Ovary (tissue), 9 donors: ENCODE measurements around the gene CEP104. TPM values are rescaled to one million over a fixed set of nuclear protein-coding genes. Genes with fewer than 3 reads are reported as not detected.

ENCODE experiments used
- DNase-seq, 5 donors: peaks; one replicate each; pipeline ENCODE4 v3.0.0-alpha.2; 2019 to 2020
- H3K27ac ChIP-seq, 2 donors: fragments of 200-600 bp; one replicate each; pipeline versions ENCODE4 v1.5.1 to v1.8.0; 2019 to 2022
- H3K27me3 ChIP-seq: fragments of 200-600 bp; one replicate; pipeline ENCODE4 v1.8.0; 2022
- H3K36me3 ChIP-seq: fragments of 200-600 bp; sonication (generic); one replicate; pipeline ENCODE4 v1.5.1; 2019
- H3K4me1 ChIP-seq: one replicate; pipeline ENCODE4 v1.8.1; 2013; ENCODE audit warnings: mild to moderate bottlenecking, moderate library complexity; ENCODE audit not compliant: insufficient read depth
- H3K4me3 ChIP-seq: fragments of 200-600 bp; sonication (generic); one replicate; pipeline ENCODE4 v1.5.1; 2017
- H3K9me3 ChIP-seq, 2 donors: fragments of 200-600 bp in 1 of 2; sonication (generic) in 1 of 2; one replicate each; pipeline versions ENCODE4 v1.5.1 to v1.8.1; 2013 to 2019; ENCODE audit warnings: mild to moderate bottlenecking in 1 of 2, moderate library complexity in 1 of 2
- EP300 ChIP-seq: sonication (generic); formaldehyde crosslinking; IDR thresholded peaks from one replicate; pipeline ENCODE4 v1.6.1; 2017; ENCODE audit warnings: antibody characterized with exemption
- POLR2A ChIP-seq: fragments of 450-650 bp; IDR thresholded peaks from one replicate; pipeline ENCODE4 v1.6.1; 2017; ENCODE audit warnings: antibody characterized with exemption, mild to moderate bottlenecking, moderate library complexity
- WGBS, 3 donors: extraction: QIAGEN DNeasy Blood & Tissue Kit in 1 of 3; methylation state at CpG; one replicate each; pipeline versions ENCODE4 v1.1.5 to v1.1.7; 2013 to 2017; 5-methylcytosine and 5-hydroxymethylcytosine counted together
- intact Hi-C, 4 donors: fragments of 100-400 bp; cut with DNase I; formaldehyde crosslinking; loops; one replicate each; pipeline versions ENCODE4 v1.11.0 to v1.15.1; 2022 to 2023
- polyA plus RNA-seq, 2 donors: library from polyadenylated mRNA; stranded (reverse); fragments of 200-250 nt in 1 of 2; fragments of 350-450 nt in 1 of 2; fragmentation: Illumina TruSeq in 1 of 2; extraction: RNeasy Lipid Tissue Mini Kit (QIAGEN cat#74804) in 1 of 2; gene quantifications; one replicate each; pipeline ENCODE4 v1.2.3, GENCODE V29; 2013 to 2014
- total RNA-seq, 7 donors: library from RNA; depleted of rRNA in 2 of 7; stranded (reverse); fragments of >200 nt in 2 of 7; fragmentation: NEBNext Ultra II Directional in 3 of 7; extraction: Animal tissue kit (Norgen Biotek cat#: 25700) in 3 of 7; gene quantifications; one replicate each; pipeline versions ENCODE4 v1.1.0 to v1.2.4, GENCODE V29; 2016 to 2023
- TF ChIP-seq, protein P1 (sequence below), 3 donors: fragments of 450-650 bp in 2 of 3; fragments of 200-600 bp in 1 of 3; IDR thresholded peaks; one replicate each; pipeline versions ENCODE4 v1.5.1 to v1.8.0; 2016 to 2022; ENCODE audit warnings: antibody characterized with exemption in 3 of 3, mild to moderate bottlenecking in 1 of 3
- donor health status: DM: no; HTN: no; CAD: no; lungs with moderate emphysema.
- donor health status: DM: no; HTN: no; CAD: no.
- donor health status: Bipolar disorder and iron deficiency.
- donor health status: DM: yes; HTN: yes; CAD: no.
- donor health status: DM: no; HTN: no; CAD: no.
- donor health status: DM: yes; HTN: yes; CAD: no.

Gene CEP104
- total and polyA plus RNA-seq, 9 donors = 7.9 to 40.7 (median 37.6) TPM

DNA sequence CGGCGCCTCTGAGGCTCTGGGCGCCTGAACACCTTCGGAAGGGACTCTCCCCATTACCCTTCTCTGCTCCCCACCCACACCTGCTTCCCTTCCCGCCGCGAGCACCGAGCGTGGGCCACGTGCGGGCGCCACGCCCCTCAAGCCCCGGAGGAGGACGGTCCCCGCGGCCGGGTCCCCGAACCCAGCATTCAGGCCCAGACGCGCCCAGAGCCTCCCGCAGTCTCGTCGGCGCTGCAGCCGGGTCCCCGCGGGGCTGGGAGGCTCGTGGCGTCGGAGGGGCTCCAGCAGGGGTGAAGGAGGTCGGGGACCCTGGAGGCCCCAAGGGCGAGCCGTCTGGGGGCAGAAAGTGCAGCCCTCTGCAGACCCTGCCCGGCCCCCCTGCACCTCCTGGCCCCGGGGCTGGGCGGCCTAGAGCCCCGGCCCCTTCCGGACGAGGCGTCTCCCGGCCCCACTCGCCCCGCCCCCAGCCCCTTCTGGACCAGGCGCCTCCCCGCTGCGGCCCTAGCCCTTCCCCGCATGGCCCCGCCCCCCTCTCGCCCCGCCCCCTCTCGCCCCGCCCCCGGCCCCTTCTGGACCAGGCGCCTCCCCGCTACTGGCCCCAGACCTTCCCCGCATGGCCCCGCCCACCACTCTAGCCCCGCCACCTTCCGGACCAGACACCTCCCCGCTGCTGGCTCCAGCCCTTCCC, 84.8 kb downstream of the CEP104 start:
- Histone ChIP-seq H3K27ac (peak overlapping the region; percentile 70 to 90), H3K4me1 (peaks cover 17% of the 10 kb centered on the region), H3K36me3 (no peaks in the 10 kb centered on the region), H3K9me3 (no peaks in the 10 kb centered on the region), H3K27me3 (no peaks in the 10 kb centered on the region), H3K4me3 (peak overlapping the region; percentile 64)
- intact Hi-C loops = no loop called here
- peak; percentile 94 to 97 (median 95) for DNase-seq
- TF ChIP-seq POLR2A (peak; percentile 50), EP300 (no peak)
- TF ChIP-seq, protein P1, sequence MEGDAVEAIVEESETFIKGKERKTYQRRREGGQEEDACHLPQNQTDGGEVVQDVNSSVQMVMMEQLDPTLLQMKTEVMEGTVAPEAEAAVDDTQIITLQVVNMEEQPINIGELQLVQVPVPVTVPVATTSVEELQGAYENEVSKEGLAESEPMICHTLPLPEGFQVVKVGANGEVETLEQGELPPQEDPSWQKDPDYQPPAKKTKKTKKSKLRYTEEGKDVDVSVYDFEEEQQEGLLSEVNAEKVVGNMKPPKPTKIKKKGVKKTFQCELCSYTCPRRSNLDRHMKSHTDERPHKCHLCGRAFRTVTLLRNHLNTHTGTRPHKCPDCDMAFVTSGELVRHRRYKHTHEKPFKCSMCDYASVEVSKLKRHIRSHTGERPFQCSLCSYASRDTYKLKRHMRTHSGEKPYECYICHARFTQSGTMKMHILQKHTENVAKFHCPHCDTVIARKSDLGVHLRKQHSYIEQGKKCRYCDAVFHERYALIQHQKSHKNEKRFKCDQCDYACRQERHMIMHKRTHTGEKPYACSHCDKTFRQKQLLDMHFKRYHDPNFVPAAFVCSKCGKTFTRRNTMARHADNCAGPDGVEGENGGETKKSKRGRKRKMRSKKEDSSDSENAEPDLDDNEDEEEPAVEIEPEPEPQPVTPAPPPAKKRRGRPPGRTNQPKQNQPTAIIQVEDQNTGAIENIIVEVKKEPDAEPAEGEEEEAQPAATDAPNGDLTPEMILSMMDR (IDR thresholded peaks at IDR 0.05) = no peak
- WGBS, 3 donors = 0 to 1% (median 1%) methylated on average over 3 to 59 of the region's 61 CpGs

DNA sequence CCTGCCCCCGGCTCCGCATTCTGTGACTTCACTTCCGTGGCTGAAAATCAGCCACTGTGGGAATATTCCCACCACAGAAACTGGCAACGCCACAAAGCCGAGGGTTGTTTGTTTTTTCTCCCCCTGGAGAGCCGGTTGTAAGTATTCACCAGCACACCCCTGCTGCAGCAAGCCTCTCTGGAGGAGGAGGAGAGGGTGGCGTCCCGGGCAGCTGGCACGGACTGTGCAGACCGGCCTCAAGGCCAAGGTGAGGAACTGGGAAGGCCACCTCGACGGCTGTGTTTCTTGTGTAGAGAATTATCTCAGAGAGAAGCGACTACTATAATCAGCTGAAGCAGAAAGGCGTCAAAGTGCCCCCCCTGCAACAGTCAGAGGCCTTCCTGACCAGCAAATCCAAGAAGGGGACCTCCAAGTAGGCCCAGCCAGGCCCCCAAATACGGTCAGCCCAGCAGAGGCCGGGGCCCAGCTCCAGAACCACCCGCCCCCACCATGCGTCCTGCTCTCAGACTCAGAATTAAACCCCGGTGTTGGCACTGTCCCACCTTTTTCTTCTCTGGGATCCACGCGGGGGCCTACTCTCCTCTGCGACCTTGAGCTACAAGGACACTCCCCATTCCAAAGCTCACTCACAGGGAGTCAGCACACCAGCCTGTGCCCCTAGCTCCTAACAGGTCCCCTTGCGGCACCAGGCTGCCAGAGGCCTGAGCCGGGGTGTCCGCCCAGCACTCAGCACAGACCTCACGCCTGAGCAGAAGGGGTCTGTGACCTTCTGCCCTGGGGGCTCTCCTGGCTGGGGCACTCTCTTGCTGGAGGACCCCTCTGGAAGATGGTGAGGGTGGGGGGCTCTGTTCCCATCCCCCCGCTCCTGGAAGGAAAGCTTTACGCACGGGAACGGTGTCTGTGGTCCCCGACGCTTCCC, 85.6 kb downstream of the CEP104 start:
- no peaks in the 10 kb centered on the region for H3K9me3 ChIP-seq
- H3K27ac ChIP-seq = peak overlapping the region; percentile 1 to 90
- H3K36me3 ChIP-seq = no peaks in the 10 kb centered on the region
- TF ChIP-seq EP300 (no peak), POLR2A (no peak)
- TF ChIP-seq, protein P1 (IDR thresholded peaks at IDR 0.05) = no peak
- WGBS, 3 donors = 13 to 22% (median 14%) methylated on average over 32 of the region's 32 CpGs
- H3K27me3 ChIP-seq = no peaks in the 10 kb centered on the region
- DNase-seq = peak; percentile 71 to 77 (median 75)
- H3K4me1 ChIP-seq = peaks cover 17% of the 10 kb centered on the region
- H3K4me3 ChIP-seq = peak overlapping the region; percentile 64
- intact Hi-C loops = no loop called here

DNA sequence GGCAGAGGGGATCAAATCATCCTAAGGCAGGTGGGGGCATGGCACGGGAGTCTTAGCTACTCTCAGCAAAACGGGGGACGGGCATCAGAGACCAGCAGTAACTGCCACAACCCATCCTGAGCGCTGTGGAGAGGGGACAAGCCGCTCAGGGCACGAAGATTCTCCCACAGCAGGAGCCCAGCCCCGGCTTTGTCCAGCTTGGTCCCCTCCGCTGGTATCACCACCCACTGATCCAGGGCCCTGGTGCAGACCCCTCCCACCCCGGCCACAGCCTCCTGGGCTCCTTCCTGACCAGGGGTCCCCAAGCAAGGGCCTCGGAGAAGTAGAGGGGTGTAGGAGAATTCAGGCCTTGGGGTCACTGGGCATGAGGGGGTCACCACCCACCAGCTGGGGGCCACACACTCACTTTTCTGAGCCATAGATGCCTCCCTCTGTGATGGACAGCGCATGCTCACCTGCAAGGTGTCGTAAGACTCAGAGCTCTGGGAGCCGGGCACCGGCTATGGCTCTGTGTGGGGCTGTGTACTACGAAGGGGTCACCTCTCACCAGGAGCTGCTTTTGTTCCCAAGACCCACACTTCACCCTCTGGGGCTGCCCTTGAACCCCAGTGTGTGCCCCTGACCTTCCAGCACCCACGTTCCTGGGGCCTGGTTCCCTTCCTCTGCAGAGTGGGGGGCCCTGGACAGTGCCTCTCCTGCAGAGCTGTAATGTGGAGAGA, 86.8 kb downstream of the CEP104 start:
- TF ChIP-seq POLR2A (no peak), EP300 (no peak)
- TF ChIP-seq, protein P1 (IDR thresholded peaks at IDR 0.05) = no peak
- 86 to 87% (median 87%) methylated on average over 15 to 16 of the region's 16 CpGs for WGBS, 3 donors
- Histone ChIP-seq H3K9me3 (no peaks in the 10 kb centered on the region), H3K27me3 (no peaks in the 10 kb centered on the region), H3K4me1 (peaks cover 11% of the 10 kb centered on the region), H3K27ac (peak overlapping the region in 1 of 2 donors; percentile 90), H3K36me3 (no peaks in the 10 kb centered on the region), H3K4me3 (no peak overlapping the region)
- intact Hi-C loops = no loop called here
- peak in 1 of 5 donors; percentile 37 for DNase-seq

DNA sequence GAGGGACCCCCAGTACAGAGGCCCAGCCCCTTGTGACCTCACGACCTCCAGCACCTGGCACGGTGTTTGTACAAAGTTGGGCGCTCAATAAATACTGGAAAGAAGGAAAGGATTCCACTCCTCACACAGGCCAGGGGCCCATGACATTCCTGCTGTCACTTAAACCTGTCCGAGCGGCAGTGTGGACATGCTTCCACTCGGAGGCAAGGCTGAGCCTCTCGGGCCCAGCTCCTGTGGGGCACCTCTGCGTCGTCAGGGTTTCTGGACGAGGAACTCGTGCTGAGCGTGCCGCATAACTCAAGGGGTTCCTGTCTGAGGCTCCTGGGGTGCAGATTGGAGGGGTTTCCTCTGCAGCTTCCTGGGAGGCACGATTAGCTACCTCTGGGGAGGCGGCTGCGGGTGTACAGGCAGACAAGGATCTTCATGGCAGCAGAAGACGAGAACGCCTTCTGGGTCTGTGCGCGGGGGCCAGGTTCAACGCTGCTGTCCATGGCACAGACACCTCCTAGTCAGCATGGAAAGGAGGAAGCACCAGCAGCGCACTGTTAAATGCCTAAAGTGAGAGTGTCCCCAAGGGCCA, 88.1 kb downstream of the CEP104 start:
- Histone ChIP-seq H3K27me3 (no peaks in the 10 kb centered on the region), H3K36me3 (no peaks in the 10 kb centered on the region), H3K27ac (no peak overlapping the region), H3K9me3 (no peaks in the 10 kb centered on the region), H3K4me1 (peaks cover 11% of the 10 kb centered on the region), H3K4me3 (no peak overlapping the region)
- peak in 1 of 5 donors; percentile 36 for DNase-seq
- 92 to 93% (median 92%) methylated on average over 22 of the region's 22 CpGs for WGBS, 3 donors
- no peak for TF ChIP-seq EP300
- TF ChIP-seq, protein P1 (IDR thresholded peaks at IDR 0.05) = no peak
- TF ChIP-seq POLR2A = no peak
- intact Hi-C loops = no loop called here
